Panc1 (cell line): Measurements from ENCODE around the gene FARS2. TPM values are rescaled to one million over a fixed set of nuclear protein-coding genes. Genes with fewer than 3 reads are reported as not detected.

Experiments
- ATAC-seq: fragments of 200-7000 bp; cut with Tn5 transposase; 2 replicates; pipeline ENCODE4 v1.9.1; 2020; ENCODE audit warnings: mild to moderate bottlenecking, moderate library complexity
- BruUV-seq: library from RNA; stranded (reverse); fragments of 400-500 nt; replicated peaks from 2 replicates; lab custom pipeline; 2021; lab: Mats Ljungman, UMichigan
- CTCF ChIA-PET: fragments of 300-600 bp; sonication (Branson Sonifier 250); formaldehyde crosslinking; loops from one replicate; lab custom pipeline; 2022; ENCODE audit warnings: antibody characterized with exemption; lab: Charles Lee
- POLR2A ChIA-PET: fragments of 300-600 bp; sonication (Branson Sonifier 250); formaldehyde crosslinking; loops from one replicate; lab custom pipeline; 2022; ENCODE audit warnings: antibody characterized with exemption; lab: Charles Lee
- DNase-seq: peaks from one replicate; pipeline ENCODE4 v3.0.0-alpha.2; 2010; ENCODE audit warnings: low read depth, low spot score
- H3K27ac ChIP-seq: 2 replicates; pipeline ENCODE4 v1.5.1; 2011; ENCODE audit warnings: mild to moderate bottlenecking, low read length, inconsistent platforms
- H3K27me3 ChIP-seq: fragments of 200-500 bp; sonication (Bioruptor generic); 2 replicates; pipeline ENCODE4 v1.6.0; 2014; ENCODE audit warnings: low read length, inconsistent platforms; ENCODE audit not compliant: control insufficient read depth, insufficient read depth
- H3K36me3 ChIP-seq: fragments of 200-500 bp; sonication (Bioruptor generic); 2 replicates; pipeline ENCODE4 v1.5.1; 2014; ENCODE audit warnings: inconsistent platforms, mild to moderate bottlenecking, low read length, moderate library complexity; ENCODE audit not compliant: control insufficient read depth, insufficient read depth
- H3K4me1 ChIP-seq: 2 replicates; pipeline ENCODE4 v1.5.1; 2011; ENCODE audit warnings: inconsistent platforms, mild to moderate bottlenecking, low read length, moderate library complexity; ENCODE audit not compliant: control insufficient read depth, insufficient read depth
- H3K4me3 ChIP-seq, 2 experiments: 2 replicates each; pipeline ENCODE4 v1.5.1; 2011 to 2012; ENCODE audit warnings: low read depth in 2 of 2, low read length in 2 of 2, mild to moderate bottlenecking in 2 of 2, inconsistent platforms in 1 of 2, moderate library complexity in 1 of 2
- H3K9me3 ChIP-seq: fragments of 200-500 bp; sonication (Bioruptor generic); 2 replicates; pipeline ENCODE4 v1.5.1; 2014; ENCODE audit warnings: low read depth, mild to moderate bottlenecking, inconsistent platforms, low read length, moderate library complexity; ENCODE audit not compliant: control insufficient read depth, insufficient read depth
- CTCF ChIP-seq: fragments of 450-650 bp; IDR thresholded peaks from 2 replicates; pipeline ENCODE4 v1.5.1; 2017; ENCODE audit warnings: mild to moderate bottlenecking
- POLR2AphosphoS5 ChIP-seq: IDR thresholded peaks from 2 replicates; pipeline ENCODE4 v1.6.1; 2012; ENCODE audit warnings: mild to moderate bottlenecking, low read depth, low read length, moderate library complexity
- SIN3A ChIP-seq: IDR thresholded peaks from 2 replicates; pipeline ENCODE4 v1.6.1; 2012; ENCODE audit warnings: low read depth, mild to moderate bottlenecking, low read length, moderate library complexity, borderline replicate concordance; ENCODE audit not compliant: insufficient read depth
- TCF7L2 ChIP-seq: IDR thresholded peaks from 2 replicates; pipeline ENCODE4 v1.6.1; 2011; ENCODE audit warnings: mild to moderate bottlenecking, low read depth, low read length, inconsistent platforms
- in situ Hi-C: cut with HindIII; loops from 2 replicates; pipeline ENCODE4 v1.10.0; 2016; ENCODE audit warnings: low sequenced_read_pairs, low pct_unique_long_range_greater_than_20kb
- intact Hi-C: fragments of 100-400 bp; cut with micrococcal nuclease; formaldehyde crosslinking; loops from one replicate; pipeline ENCODE4 v1.10.0; 2022; ENCODE audit not compliant: unreplicated experiment
- total RNA-seq: library from RNA; stranded (reverse); gene quantifications from one replicate; pipeline ENCODE4 v1.2.1, GENCODE V29; 2021; ENCODE audit not compliant: unreplicated experiment
- TF ChIP-seq, protein P1 (sequence below), 2 experiments: IDR thresholded peaks; 2 replicates each; pipeline ENCODE4 v1.6.1; 2011 to 2012; ENCODE audit warnings: low read depth in 2 of 2, control low read depth in 1 of 2, low read length in 1 of 2, mild to moderate bottlenecking in 1 of 2, moderate library complexity in 1 of 2; ENCODE audit not compliant: insufficient read depth in 1 of 2

FARS2 gene
- total RNA-seq, 1 experiment from 2014 or later: 12.8 TPM

GRCh38 chr6:5550631-5551030 lies 289.3 kb downstream of the FARS2 start:
- H3K27ac ChIP-seq: no peak overlapping the region
- no peaks in the 10 kb centered on the region for H3K36me3 ChIP-seq
- TF ChIP-seq, protein P1, sequence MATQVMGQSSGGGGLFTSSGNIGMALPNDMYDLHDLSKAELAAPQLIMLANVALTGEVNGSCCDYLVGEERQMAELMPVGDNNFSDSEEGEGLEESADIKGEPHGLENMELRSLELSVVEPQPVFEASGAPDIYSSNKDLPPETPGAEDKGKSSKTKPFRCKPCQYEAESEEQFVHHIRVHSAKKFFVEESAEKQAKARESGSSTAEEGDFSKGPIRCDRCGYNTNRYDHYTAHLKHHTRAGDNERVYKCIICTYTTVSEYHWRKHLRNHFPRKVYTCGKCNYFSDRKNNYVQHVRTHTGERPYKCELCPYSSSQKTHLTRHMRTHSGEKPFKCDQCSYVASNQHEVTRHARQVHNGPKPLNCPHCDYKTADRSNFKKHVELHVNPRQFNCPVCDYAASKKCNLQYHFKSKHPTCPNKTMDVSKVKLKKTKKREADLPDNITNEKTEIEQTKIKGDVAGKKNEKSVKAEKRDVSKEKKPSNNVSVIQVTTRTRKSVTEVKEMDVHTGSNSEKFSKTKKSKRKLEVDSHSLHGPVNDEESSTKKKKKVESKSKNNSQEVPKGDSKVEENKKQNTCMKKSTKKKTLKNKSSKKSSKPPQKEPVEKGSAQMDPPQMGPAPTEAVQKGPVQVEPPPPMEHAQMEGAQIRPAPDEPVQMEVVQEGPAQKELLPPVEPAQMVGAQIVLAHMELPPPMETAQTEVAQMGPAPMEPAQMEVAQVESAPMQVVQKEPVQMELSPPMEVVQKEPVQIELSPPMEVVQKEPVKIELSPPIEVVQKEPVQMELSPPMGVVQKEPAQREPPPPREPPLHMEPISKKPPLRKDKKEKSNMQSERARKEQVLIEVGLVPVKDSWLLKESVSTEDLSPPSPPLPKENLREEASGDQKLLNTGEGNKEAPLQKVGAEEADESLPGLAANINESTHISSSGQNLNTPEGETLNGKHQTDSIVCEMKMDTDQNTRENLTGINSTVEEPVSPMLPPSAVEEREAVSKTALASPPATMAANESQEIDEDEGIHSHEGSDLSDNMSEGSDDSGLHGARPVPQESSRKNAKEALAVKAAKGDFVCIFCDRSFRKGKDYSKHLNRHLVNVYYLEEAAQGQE (IDR thresholded peaks at IDR 0.05; ENCODE audit: insufficient read depth in 1 of 2, low read depth in 2 of 2, low read length in 1 of 2): no peak
- TF ChIP-seq SIN3A: no peak
- H3K4me1 ChIP-seq: no peaks in the 10 kb centered on the region
- no peak for DNase-seq
- intact Hi-C loops: no loop called here
- ChIA-PET POLR2A (no interaction called here), CTCF (no interaction called here)
- in situ Hi-C loops: no loop called here
- BruUV-seq: no TSS peak
- no peaks in the 10 kb centered on the region for H3K27me3 ChIP-seq
- H3K9me3 ChIP-seq: no peaks in the 10 kb centered on the region
- no peak for ATAC-seq
- H3K4me3 ChIP-seq: no peak overlapping the region

GRCh38 chr6:5552243-5552642 lies 290.9 kb downstream of the FARS2 start:
- Histone ChIP-seq H3K36me3 (no peaks in the 10 kb centered on the region), H3K4me3 (no peak overlapping the region), H3K27me3 (no peaks in the 10 kb centered on the region), H3K4me1 (no peaks in the 10 kb centered on the region), H3K27ac (no peak overlapping the region), H3K9me3 (no peaks in the 10 kb centered on the region)
- intact Hi-C loops (no loop called here), in situ Hi-C loops (no loop called here)
- ATAC-seq (no peak), DNase-seq (no peak)
- BruUV-seq: no TSS peak
- ChIA-PET POLR2A (no interaction called here), CTCF (no interaction called here)
- TF ChIP-seq TCF7L2 (no peak), POLR2AphosphoS5 (no peak), CTCF (no peak), SIN3A (no peak)
- TF ChIP-seq, protein P1 (IDR thresholded peaks at IDR 0.05; ENCODE audit: insufficient read depth in 1 of 2, low read depth in 2 of 2, low read length in 1 of 2): no peak
